ENCODE measurements around the gene STAT5B. TPM values are rescaled to one million over a fixed set of nuclear protein-coding genes. Genes with fewer than 3 reads are reported as not detected.

Gene STAT5B
- total RNA-seq, 1 experiment from 2014 or later, result 102 TPM

DNA sequence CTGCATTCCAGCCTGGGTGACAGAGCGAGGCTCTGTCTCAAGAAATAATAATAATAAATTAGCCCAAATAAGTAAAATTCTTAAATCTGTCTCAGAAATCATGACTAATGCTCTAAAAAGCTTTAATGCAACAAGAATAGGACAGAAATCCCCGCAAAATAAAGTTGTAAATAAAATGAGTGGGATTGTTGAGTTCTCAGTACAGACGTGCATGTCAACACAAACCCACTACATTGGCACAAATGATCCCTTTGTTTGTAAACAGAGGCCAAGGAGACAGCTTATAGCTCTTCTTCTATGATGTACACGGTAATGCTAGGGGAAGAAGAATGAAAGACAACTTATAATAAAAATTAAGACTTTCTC, 6.0 kb downstream of the STAT5B start:
- no peak for TF ChIP-seq CTCF (IDR thresholded peaks at IDR 0.05)
- Histone ChIP-seq H3K9me3 (ENCODE audit: control insufficient read depth, insufficient read depth, low read depth, low read length) (no peaks in the 10 kb centered on the region), H3K36me3 (ENCODE audit: control insufficient read depth, insufficient read depth, low read length) (no peaks in the 10 kb centered on the region; the same call in 1 of the 2 replicates), H3K27me3 (ENCODE audit: control insufficient read depth, insufficient read depth, low read length) (no peaks in the 10 kb centered on the region), H3K27ac (ENCODE audit: low read length) (peak overlapping the region; percentile 94), H3K4me1 (ENCODE audit: control insufficient read depth, insufficient read depth, low read length) (peaks cover 61% of the 10 kb centered on the region), H3K4me3 (ENCODE audit: low read depth in 2 of 2, low read length in 2 of 2) (no peak overlapping the region)
- no peak for DNase-seq (ENCODE audit: low read depth, low spot score)
- no peak for ATAC-seq
- in situ Hi-C loops (cut with HindIII; ENCODE audit: low pct_unique_long_range_greater_than_20kb, low sequenced_read_pairs) (no loop called here), intact Hi-C loops (cut with micrococcal nuclease; ENCODE audit: unreplicated experiment) (loop anchor here (5.0 kb wide), 1 partner anchor 48 kb away; no protein-coding TSS in a partner anchor)
- ChIA-PET POLR2A (interaction anchor here (0.6 kb wide), 1 partner anchor 21 kb away, joined by 4 read pairs; no protein-coding TSS in a partner anchor), CTCF (interaction anchor here (0.6 kb wide), 1 partner anchor 135 kb away, joined by 4 read pairs; no protein-coding TSS in a partner anchor)
- BruUV-seq (replicated peaks), result no TSS peak

DNA sequence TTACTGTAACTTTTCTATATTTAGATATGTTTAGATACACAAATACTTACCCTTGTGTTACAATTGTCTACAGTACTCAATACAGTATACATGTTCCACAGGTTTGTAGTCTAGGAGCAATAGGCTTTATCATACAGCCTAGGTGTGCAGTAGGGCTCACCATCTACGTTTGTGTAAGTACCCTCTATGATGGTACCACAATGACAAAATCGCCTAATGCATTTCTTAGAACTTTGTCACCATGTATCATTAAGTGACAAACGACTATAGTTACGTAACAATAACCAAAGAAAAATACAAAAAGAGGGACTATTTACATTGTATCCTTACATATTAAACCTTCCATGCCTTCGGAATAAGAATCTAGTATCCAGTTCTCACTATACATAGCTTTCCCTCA, 8.0 kb downstream of the STAT5B start:
- ChIA-PET CTCF (no interaction called here), POLR2A (no interaction called here)
- no peaks in the 10 kb centered on the region for H3K27me3 ChIP-seq (ENCODE audit: control insufficient read depth, insufficient read depth, low read length)
- H3K27ac ChIP-seq (ENCODE audit: low read length), result peak overlapping the region; percentile 94
- TF ChIP-seq POLR2AphosphoS5 (IDR thresholded peaks at IDR 0.05; ENCODE audit: low read depth, low read length) (no peak), TCF7L2 (IDR thresholded peaks at IDR 0.05; ENCODE audit: low read depth, low read length) (no peak), CTCF (IDR thresholded peaks at IDR 0.05) (no peak), SIN3A (IDR thresholded peaks at IDR 0.05; ENCODE audit: borderline replicate concordance, insufficient read depth, low read depth, low read length) (no peak)
- TF ChIP-seq, protein P1, sequence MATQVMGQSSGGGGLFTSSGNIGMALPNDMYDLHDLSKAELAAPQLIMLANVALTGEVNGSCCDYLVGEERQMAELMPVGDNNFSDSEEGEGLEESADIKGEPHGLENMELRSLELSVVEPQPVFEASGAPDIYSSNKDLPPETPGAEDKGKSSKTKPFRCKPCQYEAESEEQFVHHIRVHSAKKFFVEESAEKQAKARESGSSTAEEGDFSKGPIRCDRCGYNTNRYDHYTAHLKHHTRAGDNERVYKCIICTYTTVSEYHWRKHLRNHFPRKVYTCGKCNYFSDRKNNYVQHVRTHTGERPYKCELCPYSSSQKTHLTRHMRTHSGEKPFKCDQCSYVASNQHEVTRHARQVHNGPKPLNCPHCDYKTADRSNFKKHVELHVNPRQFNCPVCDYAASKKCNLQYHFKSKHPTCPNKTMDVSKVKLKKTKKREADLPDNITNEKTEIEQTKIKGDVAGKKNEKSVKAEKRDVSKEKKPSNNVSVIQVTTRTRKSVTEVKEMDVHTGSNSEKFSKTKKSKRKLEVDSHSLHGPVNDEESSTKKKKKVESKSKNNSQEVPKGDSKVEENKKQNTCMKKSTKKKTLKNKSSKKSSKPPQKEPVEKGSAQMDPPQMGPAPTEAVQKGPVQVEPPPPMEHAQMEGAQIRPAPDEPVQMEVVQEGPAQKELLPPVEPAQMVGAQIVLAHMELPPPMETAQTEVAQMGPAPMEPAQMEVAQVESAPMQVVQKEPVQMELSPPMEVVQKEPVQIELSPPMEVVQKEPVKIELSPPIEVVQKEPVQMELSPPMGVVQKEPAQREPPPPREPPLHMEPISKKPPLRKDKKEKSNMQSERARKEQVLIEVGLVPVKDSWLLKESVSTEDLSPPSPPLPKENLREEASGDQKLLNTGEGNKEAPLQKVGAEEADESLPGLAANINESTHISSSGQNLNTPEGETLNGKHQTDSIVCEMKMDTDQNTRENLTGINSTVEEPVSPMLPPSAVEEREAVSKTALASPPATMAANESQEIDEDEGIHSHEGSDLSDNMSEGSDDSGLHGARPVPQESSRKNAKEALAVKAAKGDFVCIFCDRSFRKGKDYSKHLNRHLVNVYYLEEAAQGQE (IDR thresholded peaks at IDR 0.05; ENCODE audit: insufficient read depth in 1 of 2, low read depth in 2 of 2, low read length in 1 of 2), result no peak
- ATAC-seq, result no peak
- H3K9me3 ChIP-seq (ENCODE audit: control insufficient read depth, insufficient read depth, low read depth, low read length), result no peaks in the 10 kb centered on the region
- no TSS peak for BruUV-seq (replicated peaks)
- no peak for DNase-seq (ENCODE audit: low read depth, low spot score)
- H3K36me3 ChIP-seq (ENCODE audit: control insufficient read depth, insufficient read depth, low read length), result no peaks in the 10 kb centered on the region; the same call in 1 of the 2 replicates
- intact Hi-C loops (cut with micrococcal nuclease; ENCODE audit: unreplicated experiment) (no loop called here), in situ Hi-C loops (cut with HindIII; ENCODE audit: low pct_unique_long_range_greater_than_20kb, low sequenced_read_pairs) (no loop called here)
- peaks cover 65% of the 10 kb centered on the region for H3K4me1 ChIP-seq (ENCODE audit: control insufficient read depth, insufficient read depth, low read length)
- no peak overlapping the region for H3K4me3 ChIP-seq (ENCODE audit: low read depth in 2 of 2, low read length in 2 of 2)
